ENCODE results near the gene SMYD3.
"Not testable (repeated sequence)": the region's sequence is repeated elsewhere in the genome, so short reads cannot be mapped to it uniquely, and the experiment has no call there.

Gene SMYD3

GRCh38 chr1:245718123-245718522 lies 789.0 kb downstream of the SMYD3 start:
- DNase-seq (ENCODE audit: low read depth in 2 of 2): no peak

- DNase-seq (ENCODE audit: low read depth in 2 of 2): no peak
Measured at GRCh38 chr1:245717611-245718010, 789.5 kb downstream of the SMYD3 start.

DNA sequence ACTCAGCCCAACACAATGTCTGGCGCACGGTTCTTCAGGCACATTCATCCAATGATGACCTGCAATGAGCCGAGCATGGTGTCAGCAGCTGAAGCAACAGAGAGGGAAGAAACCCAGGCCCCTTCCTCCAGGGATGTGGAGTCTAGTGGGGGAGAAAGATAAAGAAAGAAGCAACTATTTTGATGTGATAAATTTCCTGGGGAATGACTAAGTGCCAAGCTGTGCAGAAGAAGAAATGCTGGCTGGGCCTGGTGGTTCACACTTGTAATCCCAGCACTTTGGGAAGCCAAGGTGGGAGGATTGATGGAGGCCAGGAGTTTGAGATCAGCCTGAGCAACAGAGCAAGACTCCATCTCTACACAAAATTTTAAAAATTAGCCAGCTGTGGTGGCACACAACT lies 790.5 kb downstream of the SMYD3 start:
- no peak for DNase-seq (ENCODE audit: low read depth in 2 of 2)

DNA sequence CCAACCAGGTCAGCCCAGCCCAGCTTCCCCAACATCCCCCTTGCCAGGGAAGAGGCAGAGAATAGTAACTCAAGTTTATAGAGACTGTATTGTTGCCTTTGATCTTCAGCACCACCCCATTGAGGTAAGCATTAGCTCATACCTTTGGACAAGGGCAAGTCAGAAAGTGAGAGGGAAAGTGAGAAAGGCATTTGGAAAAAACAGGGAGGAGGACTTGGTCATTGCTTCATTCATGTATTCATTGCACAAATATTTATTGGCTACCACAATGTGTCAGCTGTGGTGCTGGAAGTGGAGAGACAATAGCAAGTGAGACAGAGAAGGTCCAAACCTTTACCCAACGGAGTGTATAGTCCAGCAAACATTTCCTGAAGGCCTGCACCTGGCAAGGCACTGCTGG lies 791.1 kb downstream of the SMYD3 start:
- DNase-seq (ENCODE audit: low read depth in 2 of 2): peak; percentile 45 to 60

- DNase-seq (ENCODE audit: low read depth in 2 of 2): no peak
Measured at GRCh38 chr1:245715291-245715701, 791.8 kb downstream of the SMYD3 start.

GRCh38 chr1:245714027-245714426 lies 793.1 kb downstream of the SMYD3 start:
- DNase-seq (ENCODE audit: low read depth in 2 of 2): not testable (repeated sequence)

GRCh38 chr1:245710961-245711903 lies 795.8 kb downstream of the SMYD3 start:
- DNase-seq (ENCODE audit: low read depth in 2 of 2): no peak

GRCh38 chr1:245707941-245708340 lies 799.1 kb downstream of the SMYD3 start:
- DNase-seq (ENCODE audit: low read depth in 2 of 2): no peak

DNA sequence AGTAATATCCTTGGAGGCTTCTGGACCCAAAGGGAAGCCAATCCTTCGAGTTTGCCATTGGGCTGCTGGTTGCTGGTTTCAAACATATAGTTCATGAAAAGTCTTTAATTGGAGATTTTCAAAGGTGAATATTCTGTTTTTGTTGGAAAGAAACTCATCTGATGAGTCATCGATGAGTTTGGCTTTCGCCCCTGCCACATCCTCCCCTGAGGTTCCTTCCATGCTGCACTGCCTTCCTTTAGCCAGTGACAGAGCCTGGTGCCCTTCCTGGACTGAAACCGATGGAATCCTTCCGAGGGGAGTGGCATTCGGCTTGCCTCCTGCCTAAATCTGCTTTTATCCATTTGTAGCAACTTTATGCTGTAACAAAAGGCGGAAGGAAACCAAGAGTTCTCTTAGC lies 802.3 kb downstream of the SMYD3 start:
- no peak for DNase-seq (ENCODE audit: low read depth in 2 of 2)

DNA sequence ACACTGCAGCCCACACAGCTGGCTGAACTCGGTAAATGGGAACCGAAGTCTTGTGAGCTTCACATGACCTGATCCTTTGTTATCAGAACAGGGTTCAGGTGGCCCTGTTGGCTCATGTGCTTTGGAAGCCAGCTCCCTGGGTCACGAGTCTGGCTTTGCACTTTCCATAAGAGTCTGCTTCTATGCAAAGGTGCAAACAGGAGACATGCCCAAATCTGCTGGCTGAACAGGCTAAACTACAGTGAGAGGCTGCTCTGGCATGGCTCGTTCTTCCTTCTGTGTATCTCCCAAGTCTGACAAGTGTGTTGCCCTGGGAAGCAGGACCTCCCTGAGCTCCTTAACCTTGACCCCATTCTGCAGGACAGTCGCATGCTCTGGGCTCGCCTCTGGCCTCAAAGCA lies 802.7 kb downstream of the SMYD3 start:
- no peak for DNase-seq (ENCODE audit: low read depth in 2 of 2)

DNA sequence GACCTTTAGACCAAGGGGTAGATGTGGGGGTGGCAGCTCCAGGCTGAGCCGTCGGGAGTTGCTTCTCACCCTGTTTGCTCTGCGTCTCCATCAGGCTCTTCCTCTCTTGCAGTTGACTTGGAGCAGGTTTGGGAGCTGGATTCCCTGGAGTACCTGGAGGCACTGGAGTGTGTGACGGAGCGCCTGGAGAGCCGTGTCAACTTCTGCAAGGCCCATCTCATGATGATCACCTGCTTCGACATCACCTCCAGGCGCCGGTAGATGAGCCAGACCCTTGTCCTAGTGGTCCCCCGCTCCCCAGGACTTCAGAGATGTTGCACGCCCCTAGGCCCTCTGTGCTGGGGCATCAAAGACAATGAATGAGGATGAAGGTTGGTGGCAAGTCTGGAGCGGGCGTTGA lies 804.7 kb downstream of the SMYD3 start:
- no peak for DNase-seq (ENCODE audit: low read depth in 2 of 2)

DNA sequence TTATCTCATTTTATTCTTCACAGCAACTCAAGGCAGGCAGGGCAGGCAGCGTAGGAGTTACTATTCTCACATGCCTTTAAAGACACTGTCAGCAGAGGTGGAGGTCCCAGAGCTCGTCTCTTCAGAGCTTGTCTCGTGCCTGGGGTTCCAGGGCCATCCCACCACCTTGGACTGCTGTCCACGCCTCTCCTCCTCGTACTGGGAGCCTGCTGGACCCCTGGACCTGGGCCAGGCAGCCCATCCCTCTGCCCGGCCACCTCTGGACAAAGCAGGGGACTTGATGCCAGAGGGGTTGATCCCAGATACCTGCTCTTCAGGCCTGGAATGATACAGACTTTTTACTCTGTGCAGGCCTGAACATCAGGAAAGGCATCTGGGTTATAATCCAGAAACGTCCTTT lies 805.4 kb downstream of the SMYD3 start:
- DNase-seq (ENCODE audit: low read depth in 2 of 2): no peak

DNA sequence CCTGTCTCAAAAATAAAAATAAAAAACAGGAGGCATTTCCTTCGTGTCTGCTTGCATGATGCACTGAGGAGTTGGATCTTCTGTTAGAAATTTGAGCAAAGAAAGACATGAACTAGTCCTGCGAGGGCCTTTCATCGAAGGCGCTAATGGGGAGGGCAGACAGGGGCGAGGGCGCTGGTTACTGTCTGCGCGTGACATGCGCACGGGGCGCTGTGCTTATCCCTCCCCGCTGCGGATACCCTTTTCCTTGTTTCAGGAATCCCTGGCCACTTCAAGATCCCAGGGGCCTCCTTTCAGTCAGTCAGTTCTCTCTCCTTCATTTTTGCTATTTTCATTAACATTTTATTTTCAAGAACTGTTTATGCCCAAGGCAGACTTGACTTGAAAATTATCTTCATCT lies 806.4 kb downstream of the SMYD3 start:
- no peak for DNase-seq (ENCODE audit: low read depth in 2 of 2)
